ENCODE results near the gene ETFB. TPM values are rescaled to one million over a fixed set of nuclear protein-coding genes. Genes with fewer than 3 reads are reported as not detected.

ETFB gene
- total RNA-seq, 2 donors from 2014 or later, result 54.3 to 77.3 TPM

DNA sequence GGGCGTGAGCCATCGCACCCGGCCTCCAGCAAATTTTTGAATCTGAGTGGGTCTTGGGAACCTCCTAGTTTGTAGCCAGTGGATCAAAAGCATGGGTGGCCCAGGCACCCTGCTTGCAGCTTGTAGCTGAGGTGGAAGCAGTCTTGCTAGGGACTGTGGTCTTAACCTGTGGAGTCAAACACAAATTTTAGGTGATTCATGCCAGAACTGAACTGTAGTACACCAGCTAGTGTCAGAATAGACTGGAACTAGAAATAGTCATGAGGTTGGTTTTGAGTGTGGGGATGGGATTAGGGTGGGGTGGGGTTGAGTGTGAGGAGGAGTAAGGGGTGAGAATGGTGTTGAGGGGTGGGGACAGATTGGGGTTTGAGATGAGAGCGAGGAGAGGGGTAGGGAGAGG is 15.8 kb upstream of the ETFB start:
- no peak for DNase-seq
- Mint-ChIP-seq H3K9me3 (peaks cover 25% of the 10 kb centered on the region), H3K27ac (no peak overlapping the region), H3K36me3 (ENCODE audit: low read depth) (no peaks in the 10 kb centered on the region), H3K4me1 (no peaks in the 10 kb centered on the region), H3K4me3 (no peak overlapping the region), H3K27me3 (ENCODE audit: insufficient read depth) (no peaks in the 10 kb centered on the region)
- H3K4me1 ChIP-seq (ENCODE audit: control insufficient read depth, insufficient read depth, low read length), result no peaks in the 10 kb centered on the region
- TF ChIP-seq CTCF (conservative IDR thresholded peaks at IDR 0.05), result no peak
- no peaks in the 10 kb centered on the region for H3K36me3 ChIP-seq (ENCODE audit: control insufficient read depth, insufficient read depth, low read length)
- peaks cover 9% of the 10 kb centered on the region for H3K9me3 ChIP-seq (ENCODE audit: control insufficient read depth, low read length)
- WGBS, 2 experiments (ENCODE audit: insufficient coverage in 1 of 2, insufficient read length in 1 of 2), result 87 to 90% methylated on average over 3 to 4 of the region's 4 CpGs
- H3K27ac ChIP-seq (ENCODE audit: low read depth, low read length), result no peak overlapping the region
- H3K9ac ChIP-seq (ENCODE audit: extremely low read depth, low read length, poor library complexity, severe bottlenecking), result no peak overlapping the region
- no peak overlapping the region for H3K4me3 ChIP-seq (ENCODE audit: low read length)
- no peaks in the 10 kb centered on the region for H3K27me3 ChIP-seq (ENCODE audit: control insufficient read depth, insufficient read depth, low read length, poor library complexity, severe bottlenecking)

DNA sequence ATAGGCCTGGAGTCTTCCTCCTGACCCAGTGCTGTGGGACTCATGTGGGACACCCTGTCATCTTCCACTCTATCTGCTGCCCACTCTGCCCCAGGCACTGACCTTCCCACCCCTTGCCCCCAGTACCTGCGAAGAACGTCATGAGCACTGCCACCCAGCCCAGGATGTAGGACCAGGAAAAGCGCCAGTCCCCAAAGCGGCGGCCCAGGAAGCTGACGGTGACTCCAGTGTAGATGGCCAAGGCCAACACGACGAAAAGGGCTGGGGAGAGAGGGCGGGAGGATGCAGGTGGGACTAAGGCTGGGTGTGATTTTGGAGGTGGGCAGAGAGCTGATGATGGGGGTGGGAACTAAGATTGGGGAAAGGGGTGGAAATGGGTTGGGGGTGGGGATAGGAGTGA is 14.2 kb upstream of the ETFB start:
- H3K27ac Mint-ChIP-seq, result no peak overlapping the region
- 73 to 96% methylated on average over 4 to 9 of the region's 9 CpGs for whole genome bisulfite sequencing, 2 experiments (ENCODE audit: insufficient coverage in 1 of 2, insufficient read length in 1 of 2)

GRCh38 chr19:51377422-51377821 is 11.2 kb upstream of the ETFB start:
- Mint-ChIP-seq H3K4me3 (no peak overlapping the region), H3K27me3 (ENCODE audit: insufficient read depth) (peaks cover 2% of the 10 kb centered on the region), H3K36me3 (ENCODE audit: low read depth) (no peaks in the 10 kb centered on the region), H3K27ac (no peak overlapping the region), H3K4me1 (no peaks in the 10 kb centered on the region), H3K9me3 (peaks cover 22% of the 10 kb centered on the region)
- no peak for TF ChIP-seq CTCF (conservative IDR thresholded peaks at IDR 0.05)
- H3K9me3 ChIP-seq (ENCODE audit: control insufficient read depth, low read length), result peaks cover 9% of the 10 kb centered on the region
- 96 to 100% methylated on average over 1 to 2 of the region's 2 CpGs for WGBS, 2 experiments (ENCODE audit: insufficient coverage in 1 of 2, insufficient read length in 1 of 2)
- H3K4me3 ChIP-seq (ENCODE audit: low read length), result no peak overlapping the region
- H3K27ac ChIP-seq (ENCODE audit: low read depth, low read length), result no peak overlapping the region
- H3K4me1 ChIP-seq (ENCODE audit: control insufficient read depth, insufficient read depth, low read length), result no peaks in the 10 kb centered on the region
- no peaks in the 10 kb centered on the region for H3K36me3 ChIP-seq (ENCODE audit: control insufficient read depth, insufficient read depth, low read length)
- no peaks in the 10 kb centered on the region for H3K27me3 ChIP-seq (ENCODE audit: control insufficient read depth, insufficient read depth, low read length, poor library complexity, severe bottlenecking)
- H3K9ac ChIP-seq (ENCODE audit: extremely low read depth, low read length, poor library complexity, severe bottlenecking), result no peak overlapping the region
- DNase-seq, result no peak

More for the DNA sequence above, 14.2 kb upstream of the ETFB start:
- no peak overlapping the region for H3K9ac ChIP-seq (ENCODE audit: extremely low read depth, low read length, poor library complexity, severe bottlenecking)
- Mint-ChIP-seq H3K27me3 (ENCODE audit: insufficient read depth) (no peaks in the 10 kb centered on the region), H3K4me1 (no peaks in the 10 kb centered on the region), H3K9me3 (peaks cover 25% of the 10 kb centered on the region), H3K4me3 (no peak overlapping the region), H3K36me3 (ENCODE audit: low read depth) (no peaks in the 10 kb centered on the region)
- H3K9me3 ChIP-seq (ENCODE audit: control insufficient read depth, low read length), result peaks cover 9% of the 10 kb centered on the region
- no peak for TF ChIP-seq CTCF (conservative IDR thresholded peaks at IDR 0.05)
- no peaks in the 10 kb centered on the region for H3K27me3 ChIP-seq (ENCODE audit: control insufficient read depth, insufficient read depth, low read length, poor library complexity, severe bottlenecking)
- DNase-seq, result no peak
- H3K27ac ChIP-seq (ENCODE audit: low read depth, low read length), result no peak overlapping the region
- H3K4me3 ChIP-seq (ENCODE audit: low read length), result no peak overlapping the region
- H3K4me1 ChIP-seq (ENCODE audit: control insufficient read depth, insufficient read depth, low read length), result no peaks in the 10 kb centered on the region
- no peaks in the 10 kb centered on the region for H3K36me3 ChIP-seq (ENCODE audit: control insufficient read depth, insufficient read depth, low read length)
